ENCODE results near the gene SLC35D1.

DNA sequence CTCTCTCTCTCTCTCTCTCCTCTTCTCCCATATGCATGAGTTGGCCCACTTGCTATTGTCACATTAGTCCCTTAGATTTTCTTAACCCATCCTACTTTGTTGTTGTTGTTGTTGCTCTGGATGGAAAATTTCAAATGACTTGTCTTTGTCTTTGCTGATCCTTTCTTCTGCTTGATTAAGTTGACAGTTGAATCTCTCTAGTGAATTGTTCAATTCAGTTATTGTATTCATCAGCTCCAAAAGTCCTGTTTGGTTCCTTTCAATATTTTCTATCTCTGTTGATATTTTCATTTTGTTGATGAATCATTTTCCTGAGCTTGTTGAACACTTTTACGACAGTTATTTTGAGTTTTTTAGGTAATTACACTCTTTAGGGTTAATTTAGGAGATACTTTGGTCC is 18.8 kb upstream of the SLC35D1 start:
- TF ChIP-seq CTCF (conservative IDR thresholded peaks at IDR 0.05 in 1 of 2, IDR thresholded peaks at IDR 0.05 in 1 of 2; ENCODE audit: low read depth in 1 of 2, low read length in 2 of 2), result no peak
- no peak for TF ChIP-seq EZH2 (IDR thresholded peaks at IDR 0.05; ENCODE audit: low read length, missing control alignments)
